H1 (cell line): ENCODE results near the gene ATAD5. TPM values are rescaled to one million over a fixed set of nuclear protein-coding genes. Genes with fewer than 3 reads are reported as not detected.

Experiments
- CTCF ChIA-PET: fragments of 300-600 bp; sonication (Branson Sonifier 250); formaldehyde crosslinking; loops from one replicate; lab custom pipeline; 2021; ENCODE audit not compliant: partially characterized antibody; lab: Charles Lee
- POLR2A ChIA-PET: fragments of 300-600 bp; sonication (Branson Sonifier 250); formaldehyde crosslinking; loops from one replicate; lab custom pipeline; 2021; ENCODE audit warnings: inconsistent platforms; ENCODE audit not compliant: partially characterized antibody; lab: Charles Lee
- DNase-seq, 2 experiments: peaks; one replicate each; pipeline versions ENCODE4 v3.0.0 to v3.0.0-alpha.2; 2010 to 2022; ENCODE audit warnings: low spot score in 2 of 2, low read depth in 1 of 2, mixed read lengths in 1 of 2
- FAIRE-seq: peaks from 2 replicates; lab custom pipeline; 2011; peaks lifted over from hg19 to GRCh38; lab: Jason Lieb, UNC
- H2AFZ ChIP-seq: 2 replicates; pipeline ENCODE4 v1.8.1; 2012; ENCODE audit warnings: low read length, inconsistent platforms
- H2AK5ac ChIP-seq: 2 replicates; pipeline ENCODE4 v1.6.1; 2013; ENCODE audit warnings: low read depth, low read length
- H2BK120ac ChIP-seq: replicated peaks from 2 replicates; pipeline ENCODE3; 2013; ENCODE audit warnings: low read depth, low read length, inconsistent platforms
- H2BK12ac ChIP-seq: 2 replicates; pipeline ENCODE4 v1.6.1; 2013; ENCODE audit warnings: low read depth, low read length
- H2BK15ac ChIP-seq: 2 replicates; pipeline ENCODE4 v1.6.1; 2013; ENCODE audit warnings: low read length
- H2BK20ac ChIP-seq: 2 replicates; pipeline ENCODE4 v1.6.1; 2013; ENCODE audit warnings: low read length
- H2BK5ac ChIP-seq: 2 replicates; pipeline ENCODE4 v1.6.1; 2013; ENCODE audit warnings: low read depth, low read length
- H3K14ac ChIP-seq: 2 replicates; pipeline ENCODE4 v1.6.1; 2013; ENCODE audit warnings: inconsistent platforms; ENCODE audit not compliant: insufficient read length
- H3K18ac ChIP-seq: 2 replicates; pipeline ENCODE4 v1.6.1; 2013; ENCODE audit warnings: low read length; ENCODE audit errors: extremely low read depth
- H3K23ac ChIP-seq: 2 replicates; pipeline ENCODE4 v1.6.1; 2013; ENCODE audit warnings: inconsistent platforms; ENCODE audit not compliant: insufficient read length
- H3K23me2 ChIP-seq: 2 replicates; pipeline ENCODE4 v1.6.1; 2013; ENCODE audit warnings: low read depth, low read length
- H3K27ac ChIP-seq: 2 replicates; pipeline ENCODE4 v1.6.1; 2011; ENCODE audit warnings: low read depth, low read length, inconsistent platforms
- H3K27me3 ChIP-seq, 4 experiments: replicated peaks in 1 of 4; 1 replicate in 1 of 4; 2 replicates in 3 of 4; pipeline versions ENCODE4 v1.6.1 to v1.8.1; 2011 to 2013; ENCODE audit warnings: low read length in 3 of 4, mild to moderate bottlenecking in 3 of 4, inconsistent platforms in 2 of 4, mixed read lengths in 2 of 4, moderate library complexity in 1 of 4; ENCODE audit not compliant: control insufficient read depth in 3 of 4, insufficient read depth in 3 of 4; ENCODE audit errors: extremely low read depth in 1 of 4
- H3K36me3 ChIP-seq, 4 experiments: 2 replicates each; pipeline versions ENCODE4 v1.6.1 to v1.8.1; 2011 to 2013; ENCODE audit warnings: mild to moderate bottlenecking in 4 of 4, low read length in 3 of 4, moderate library complexity in 2 of 4, control low read depth in 1 of 4, inconsistent platforms in 1 of 4; ENCODE audit not compliant: insufficient read depth in 4 of 4, control insufficient read depth in 2 of 4
- H3K4ac ChIP-seq: replicated peaks from 2 replicates; pipeline ENCODE3; 2013; ENCODE audit warnings: low read length, low read depth, mixed read lengths, inconsistent platforms; ENCODE audit not compliant: insufficient read length
- H3K4me1 ChIP-seq, 4 experiments: replicated peaks in 1 of 4; 1 replicate in 1 of 4; 2 replicates in 3 of 4; pipeline versions ENCODE4 v1.6.1 to v1.8.1; 2011 to 2013; ENCODE audit warnings: low read length in 3 of 4, inconsistent platforms in 2 of 4, mixed read lengths in 1 of 4; ENCODE audit not compliant: insufficient read depth in 4 of 4, control insufficient read depth in 3 of 4
- H3K4me2 ChIP-seq, 2 experiments: 2 replicates each; pipeline versions ENCODE4 v1.6.1 to v1.8.1; 2011 to 2013; ENCODE audit warnings: low read depth in 2 of 2, low read length in 2 of 2, control low read depth in 1 of 2, inconsistent platforms in 1 of 2, mild to moderate bottlenecking in 1 of 2; ENCODE audit not compliant: insufficient read depth in 1 of 2
- H3K4me3 ChIP-seq, 4 experiments: fragments of 200-600, 300-600 bp in 1 of 4; sonication (generic), shearing (Covaris generic), sonication (Bioruptor Twin) in 1 of 4; 2 replicates each; pipeline versions ENCODE4 v1.5.1 to v1.8.1; 2011 to 2016; ENCODE audit warnings: low read length in 4 of 4, low read depth in 3 of 4, control low read depth in 2 of 4, inconsistent platforms in 2 of 4, mild to moderate bottlenecking in 2 of 4, mixed read lengths in 1 of 4, moderate library complexity in 1 of 4; ENCODE audit not compliant: insufficient read depth in 2 of 4; ENCODE audit errors: extremely low read depth in 1 of 4
- H3K56ac ChIP-seq: replicated peaks from 2 replicates; pipeline ENCODE3; 2013; ENCODE audit warnings: low read depth, mild to moderate bottlenecking, mixed read lengths, low read length, inconsistent platforms; ENCODE audit not compliant: insufficient read length
- H3K79me1 ChIP-seq: 2 replicates; pipeline ENCODE4 v1.6.1; 2013; ENCODE audit warnings: low read depth, low read length, control low read depth
- H3K79me2 ChIP-seq, 2 experiments: 2 replicates each; pipeline versions ENCODE4 v1.6.1 to v1.8.1; 2012 to 2013; ENCODE audit warnings: low read length in 2 of 2, mild to moderate bottlenecking in 2 of 2, inconsistent platforms in 1 of 2; ENCODE audit not compliant: insufficient read depth in 2 of 2, control insufficient read depth in 1 of 2
- H3K9ac ChIP-seq, 4 experiments: replicated peaks in 1 of 4; 1 replicate in 1 of 4; 2 replicates in 3 of 4; pipeline versions ENCODE4 v1.6.1 to v1.8.1; 2011 to 2013; ENCODE audit warnings: low read depth in 3 of 4, low read length in 3 of 4, control low read depth in 2 of 4, mild to moderate bottlenecking in 2 of 4, moderate library complexity in 2 of 4, inconsistent platforms in 1 of 4; ENCODE audit errors: extremely low read depth in 1 of 4
- H3K9me3 ChIP-seq, 2 experiments: 2 replicates each; pipeline versions ENCODE4 v1.6.1 to v1.8.1; 2012 to 2013; ENCODE audit warnings: mild to moderate bottlenecking in 2 of 2, moderate library complexity in 2 of 2, control low read depth in 1 of 2, inconsistent platforms in 1 of 2, low read depth in 1 of 2, low read length in 1 of 2, mixed read lengths in 1 of 2; ENCODE audit not compliant: insufficient read depth in 2 of 2
- H4K20me1 ChIP-seq, 2 experiments: replicated peaks in 1 of 2; 2 replicates each; pipeline versions ENCODE3 to v1.8.1; 2011 to 2013; ENCODE audit warnings: inconsistent platforms in 2 of 2, low read length in 2 of 2, mild to moderate bottlenecking in 1 of 2; ENCODE audit not compliant: insufficient read depth in 2 of 2, control insufficient read depth in 1 of 2
- H4K5ac ChIP-seq: 2 replicates; pipeline ENCODE4 v1.6.1; 2013; ENCODE audit warnings: low read length, low read depth, mixed read lengths, inconsistent platforms; ENCODE audit not compliant: insufficient read length
- H4K8ac ChIP-seq: 2 replicates; pipeline ENCODE4 v1.8.0; 2013; ENCODE audit warnings: mild to moderate bottlenecking, moderate library complexity, low read length, inconsistent platforms; ENCODE audit not compliant: insufficient read depth; ENCODE audit errors: extremely low read depth
- H4K91ac ChIP-seq: replicated peaks from 2 replicates; pipeline ENCODE3; 2013; ENCODE audit warnings: low read length, mixed read lengths, inconsistent platforms; ENCODE audit not compliant: insufficient read length
- NANOG ChIP-seq: IDR thresholded peaks from 2 replicates; pipeline ENCODE4 v1.6.1; 2011; ENCODE audit warnings: low read length, low read depth, mild to moderate bottlenecking, inconsistent platforms; ENCODE audit not compliant: insufficient read depth, poor library complexity, severe bottlenecking
- WGBS, 2 experiments: shearing (Covaris generic) in 1 of 2; methylation state at CpG; one replicate each; pipeline versions ENCODE4 v1.1.6 to v1.1.7; 2013 to 2015; ENCODE audit warnings: low lambda C conversion rate in 2 of 2, mixed read lengths in 2 of 2, inconsistent platforms in 1 of 2, low coverage in 1 of 2, missing lambda C conversion rate in 1 of 2; ENCODE audit not compliant: insufficient replicate concordance in 2 of 2, insufficient coverage in 1 of 2, insufficient read length in 1 of 2; ENCODE audit errors: extremely low coverage in 1 of 2, missing lambda C conversion rate in 1 of 2; 5-methylcytosine and 5-hydroxymethylcytosine counted together
- polyA plus RNA-seq, 7 experiments: library from polyadenylated mRNA; depleted of rRNA in 3 of 7; stranded (reverse) in 5 of 7; unstranded in 2 of 7; fragments of >200 nt in 5 of 7; fragments of 200-250 nt in 2 of 7; gene quantifications; 1 replicate in 5 of 7; 2 replicates in 1 of 7; 4 replicates in 1 of 7; pipeline versions ENCODE4 v1.2.1 to v1.2.3, GENCODE V29; 2011 to 2013; ENCODE audit warnings: missing spikeins in 2 of 7, mixed read lengths in 2 of 7
- total RNA-seq: library from RNA; stranded (reverse); fragmentation: NEBNext Ultra II Directional; extraction: Animal tissue kit (Norgen Biotek cat#: 25700); gene quantifications from 2 replicates; pipeline ENCODE4 v1.2.1, GENCODE V29; 2021

The ATAD5 gene
- total and polyA plus RNA-seq, 2 of the 8 experiments (the other 6 are each of a cell fraction or from before 2014, with no cell fraction given) = 3.5 to 30.0 TPM

- H3K23ac ChIP-seq = no peak overlapping the region
- H3K4ac ChIP-seq = no peak overlapping the region
- no peaks in the 10 kb centered on the region for H3K79me1 ChIP-seq
- H3K9me3 ChIP-seq = no peaks in the 10 kb centered on the region
- FAIRE-seq (no peak), DNase-seq (no peak)
- ChIA-PET CTCF (no interaction called here), POLR2A (no interaction called here)
- H4K91ac ChIP-seq = no peak overlapping the region
- H2BK15ac ChIP-seq = no peak overlapping the region
- H2BK20ac ChIP-seq = no peak overlapping the region
- no peak overlapping the region for H3K14ac ChIP-seq
- no peaks in the 10 kb centered on the region for H3K36me3 ChIP-seq
- peaks cover 7% of the 10 kb centered on the region; the same call in 1 of the 2 replicates for H3K23me2 ChIP-seq
- WGBS, 2 experiments = 88% methylated on average over 5 of the region's 5 CpGs; no CpG with 5 or more reads in 1 of the 2 experiments
- no peak overlapping the region for H3K4me2 ChIP-seq
- no peak overlapping the region for H3K56ac ChIP-seq
- no peak for TF ChIP-seq NANOG
- H2BK12ac ChIP-seq = no peak overlapping the region
- peaks cover 6 to 16% of the 10 kb centered on the region in 2 experiments; a peak in 3 of 4 replicates for H3K79me2 ChIP-seq
- no peak overlapping the region for H2BK5ac ChIP-seq
- H3K27ac ChIP-seq = no peak overlapping the region
- no peak overlapping the region for H3K9ac ChIP-seq
- no peak overlapping the region for H2AK5ac ChIP-seq
- H3K27me3 ChIP-seq = no peaks in the 10 kb centered on the region
- no peak overlapping the region for H3K18ac ChIP-seq
- H4K8ac ChIP-seq = no peak overlapping the region
- peaks cover 2 to 13% (median 7%) of the 10 kb centered on the region in 4 experiments; a peak in 6 of 7 replicates for H3K4me1 ChIP-seq
- H4K20me1 ChIP-seq = peaks cover 0 to 6% of the 10 kb centered on the region in 2 experiments
- H4K5ac ChIP-seq = no peak overlapping the region
- H3K4me3 ChIP-seq = no peak overlapping the region
- no peak overlapping the region for H2BK120ac ChIP-seq
- H2AFZ ChIP-seq = no peak overlapping the region
Observed at GRCh38 chr17:30829022-30829421, 2.7 kb upstream of the ATAD5 start.
